HepG2 (cell line): ENCODE results near the gene SLCO3A1. TPM values are rescaled to one million over a fixed set of nuclear protein-coding genes. Genes with fewer than 3 reads are reported as not detected.

ENCODE experiments used
- ATAC-seq: fragments of 200-7000 bp; cut with Tn5 transposase; 3 replicates; pipeline ENCODE4 v1.9.1; 2020; ENCODE audit warnings: mild to moderate bottlenecking, moderate library complexity
- BruUV-seq: library from RNA; stranded (reverse); fragments of 400-500 nt; replicated peaks from 2 replicates; lab custom pipeline; 2021; lab: Mats Ljungman, UMichigan
- CTCF ChIA-PET: fragments of 300-600 bp; formaldehyde crosslinking; extraction: SDS; loops from one replicate; lab custom pipeline; 2021; ENCODE audit warnings: low total read pairs, inconsistent platforms, low intra/inter-chr PET ratio; lab: Yijun Ruan, JAX
- POLR2A ChIA-PET: fragments of 350-600 bp; sonication (Branson Sonifier 250); formaldehyde crosslinking; loops from one replicate; lab custom pipeline; 2020; ENCODE audit warnings: antibody characterized with exemption, inconsistent platforms; lab: Yijun Ruan, JAX
- DNase-seq: peaks from one replicate; pipeline ENCODE4 v3.0.0-alpha.2; 2015; ENCODE audit warnings: low spot score
- FAIRE-seq: peaks from 3 replicates; lab custom pipeline; 2011; peaks lifted over from hg19 to GRCh38; lab: Jason Lieb, UNC
- H2AFZ ChIP-seq: one replicate; pipeline ENCODE4 v1.6.1; 2011; ENCODE audit warnings: low read length, inconsistent platforms
- H3K27ac ChIP-seq: fragments of 300-600 bp; 3 replicates; pipeline ENCODE4 v1.8.0; 2011; ENCODE audit warnings: mixed run types, mild to moderate bottlenecking, mixed read lengths, low read length, inconsistent platforms; ENCODE audit not compliant: insufficient read depth; ENCODE audit errors: extremely low read length
- H3K27me3 ChIP-seq, 2 experiments: fragments of 200-600 bp in 1 of 2; 2 replicates in 1 of 2; 3 replicates in 1 of 2; pipeline versions ENCODE4 v1.6.0 to v1.8.0; 2011; ENCODE audit warnings: low read length in 2 of 2, mild to moderate bottlenecking in 2 of 2, moderate library complexity in 2 of 2, inconsistent platforms in 1 of 2; ENCODE audit not compliant: insufficient read depth in 2 of 2, control insufficient read depth in 1 of 2
- H3K36me3 ChIP-seq, 2 experiments: fragments of 200-600 bp in 1 of 2; replicated peaks in 1 of 2; 2 replicates in 1 of 2; 3 replicates in 1 of 2; pipeline versions ENCODE4 v1.5.1 to v1.8.0; 2011; ENCODE audit warnings: low read length in 2 of 2, inconsistent platforms in 1 of 2; ENCODE audit not compliant: insufficient read depth in 2 of 2, control insufficient read depth in 1 of 2
- H3K4me1 ChIP-seq: 2 replicates; pipeline ENCODE4 v1.5.1; 2012; ENCODE audit warnings: low read length, inconsistent platforms; ENCODE audit not compliant: insufficient read depth
- H3K4me2 ChIP-seq: 2 replicates; pipeline ENCODE4 v1.6.0; 2011; ENCODE audit warnings: low read depth, low read length, inconsistent platforms
- H3K4me3 ChIP-seq, 3 experiments: fragments of 200-600 bp in 1 of 3; sonication (generic), shearing (Covaris generic) in 1 of 3; replicated peaks in 1 of 3; 2 replicates each; pipeline ENCODE4 v1.5.1; 2011 to 2016; ENCODE audit warnings: low read length in 3 of 3, inconsistent platforms in 2 of 3, low read depth in 2 of 3, mild to moderate bottlenecking in 2 of 3, control low read depth in 1 of 3, mixed read lengths in 1 of 3; ENCODE audit not compliant: insufficient read depth in 1 of 3
- H3K79me2 ChIP-seq: one replicate; pipeline ENCODE4 v1.6.1; 2011; ENCODE audit warnings: low read length, inconsistent platforms; ENCODE audit not compliant: insufficient read depth
- H3K9ac ChIP-seq: 2 replicates; pipeline ENCODE4 v1.6.0; 2011; ENCODE audit warnings: mild to moderate bottlenecking, low read depth, low read length, inconsistent platforms; ENCODE audit not compliant: insufficient read depth
- H3K9me3 ChIP-seq: 2 replicates; pipeline ENCODE4 v1.5.1; 2012; ENCODE audit warnings: mild to moderate bottlenecking, low read length
- H4K20me1 ChIP-seq: 2 replicates; pipeline ENCODE4 v1.6.0; 2011; ENCODE audit warnings: inconsistent platforms, mild to moderate bottlenecking, low read length, moderate library complexity; ENCODE audit not compliant: insufficient read depth
- ATF2 ChIP-seq: sonication (generic); formaldehyde crosslinking; IDR thresholded peaks from 2 replicates; pipeline ENCODE4 v1.4.0; 2020; ENCODE audit warnings: missing genetic modification reagents
- CAMTA2 ChIP-seq: sonication (generic); formaldehyde crosslinking; IDR thresholded peaks from 2 replicates; pipeline ENCODE4 v1.4.0; 2020; ENCODE audit warnings: mild to moderate bottlenecking, missing genetic modification reagents, borderline replicate concordance
- CHD2 ChIP-seq: IDR thresholded peaks from 2 replicates; pipeline ENCODE4 v1.6.1; 2011; ENCODE audit warnings: low read depth, low read length, improper control_type of control experiment
- DMAP1 ChIP-seq: IDR thresholded peaks from 2 replicates; pipeline ENCODE4 v1.6.1; 2016
- MTA3 ChIP-seq: sonication (generic); formaldehyde crosslinking; IDR thresholded peaks from 2 replicates; pipeline ENCODE4 v1.4.0; 2020; ENCODE audit warnings: missing genetic modification reagents
- NCOA1 ChIP-seq: sonication (generic); formaldehyde crosslinking; IDR thresholded peaks from 2 replicates; pipeline ENCODE4 v1.9.0; 2021; ENCODE audit warnings: missing genetic modification reagents
- TBX3 ChIP-seq: fragments of 450-650 bp; IDR thresholded peaks from 2 replicates; pipeline ENCODE4 v1.6.1; 2017; ENCODE audit warnings: antibody characterized with exemption, mild to moderate bottlenecking, inconsistent platforms, borderline replicate concordance
- U2AF1 ChIP-seq: fragments of 200-400 bp; formaldehyde crosslinking; optimal IDR thresholded peaks from 2 replicates; pipeline ENCODE3; 2017; ENCODE audit warnings: mild to moderate bottlenecking, low read depth, low read length
- ZFP36L2 ChIP-seq: sonication (generic); formaldehyde crosslinking; IDR thresholded peaks from 2 replicates; pipeline ENCODE4 v1.4.0; 2020; ENCODE audit warnings: missing genetic modification reagents
- ZKSCAN8 ChIP-seq: IDR thresholded peaks from 2 replicates; pipeline ENCODE4 v1.6.1; 2016; ENCODE audit warnings: borderline replicate concordance, missing genetic modification reagents, missing compliant biosample characterization
- ZNF17 ChIP-seq: sonication (generic); formaldehyde crosslinking; IDR thresholded peaks from 2 replicates; pipeline ENCODE4 v1.5.0; 2020; ENCODE audit warnings: mild to moderate bottlenecking, missing genetic modification reagents
- ZNF207 ChIP-seq: fragments of 450-650 bp; IDR thresholded peaks from 2 replicates; pipeline ENCODE4 v1.6.1; 2016; ENCODE audit warnings: antibody characterized with exemption, borderline replicate concordance
- ZNF24 ChIP-seq: fragments of 450-650 bp; IDR thresholded peaks from 2 replicates; pipeline ENCODE4 v1.6.1; 2017; ENCODE audit warnings: antibody characterized with exemption, mild to moderate bottlenecking
- ZNF33B ChIP-seq: sonication (generic); formaldehyde crosslinking; IDR thresholded peaks from 2 replicates; pipeline ENCODE4 v1.5.1; 2020; ENCODE audit warnings: mild to moderate bottlenecking, missing genetic modification reagents
- ZNF670 ChIP-seq: sonication (generic); formaldehyde crosslinking; IDR thresholded peaks from 2 replicates; pipeline ENCODE4 v1.8.0; 2022; ENCODE audit warnings: mild to moderate bottlenecking, missing genetic modification reagents, borderline replicate concordance
- ZSCAN25 ChIP-seq: sonication (generic); formaldehyde crosslinking; IDR thresholded peaks from 2 replicates; pipeline ENCODE4 v1.8.0; 2022; ENCODE audit warnings: mild to moderate bottlenecking, missing genetic modification reagents
- in situ Hi-C: cut with HindIII; loops from 2 replicates; pipeline ENCODE4 v1.10.0; 2017; ENCODE audit warnings: low pct_unique_long_range_greater_than_20kb; ENCODE audit not compliant: extremely low pct_ligation_motif_present
- intact Hi-C: fragments of 100-400 bp; cut with micrococcal nuclease; formaldehyde crosslinking; loops from one replicate; pipeline ENCODE4 v1.10.0; 2022; ENCODE audit not compliant: unreplicated experiment
- polyA plus RNA-seq, 8 experiments: library from polyadenylated mRNA; depleted of rRNA in 3 of 8; stranded (reverse) in 7 of 8; unstranded in 1 of 8; fragments of >200 nt; fragmentation: Illumina TruSeq in 4 of 8; extraction: Trizol in 4 of 8; gene quantifications; 2 replicates each; pipeline versions ENCODE4 v1.2.1 to v1.2.3, GENCODE V29; 2011 to 2016; ENCODE audit warnings: low read depth in 4 of 8, missing spikeins in 1 of 8, mixed read lengths in 1 of 8; ENCODE audit not compliant: insufficient read depth in 1 of 8
- total RNA-seq, 5 experiments: library from RNA; depleted of rRNA; stranded (reverse); fragments of >200 nt; fragmentation: Illumina TruSeq; extraction: Trizol; gene quantifications; 2 replicates each; pipeline ENCODE4 v1.2.3, GENCODE V29; 2016; ENCODE audit warnings: low read depth in 1 of 5
- TF ChIP-seq, protein P1 (sequence below): sonication (generic); formaldehyde crosslinking; IDR thresholded peaks from 2 replicates; pipeline ENCODE4; 2020; ENCODE audit warnings: missing genetic modification reagents, mild to moderate bottlenecking, borderline replicate concordance

Gene SLCO3A1
- total and polyA plus RNA-seq, 2 of the 13 experiments (the other 11 are each of a cell fraction or from before 2014, with no cell fraction given): 0.02 TPM; not detected in 1

- DNase-seq (no peak), FAIRE-seq (no peak), ATAC-seq (no peak)
- H3K27ac ChIP-seq: no peak overlapping the region
- H3K27me3 ChIP-seq: peaks cover 0 to 15% of the 10 kb centered on the region in 2 experiments; a peak in 1 of 5 replicates
- H3K79me2 ChIP-seq: no peaks in the 10 kb centered on the region
- intact Hi-C loops: no loop called here
- no peak overlapping the region for H3K4me2 ChIP-seq
- TF ChIP-seq DMAP1 (CRISPR knock-in tag): no peak
- TF ChIP-seq, protein P1, sequence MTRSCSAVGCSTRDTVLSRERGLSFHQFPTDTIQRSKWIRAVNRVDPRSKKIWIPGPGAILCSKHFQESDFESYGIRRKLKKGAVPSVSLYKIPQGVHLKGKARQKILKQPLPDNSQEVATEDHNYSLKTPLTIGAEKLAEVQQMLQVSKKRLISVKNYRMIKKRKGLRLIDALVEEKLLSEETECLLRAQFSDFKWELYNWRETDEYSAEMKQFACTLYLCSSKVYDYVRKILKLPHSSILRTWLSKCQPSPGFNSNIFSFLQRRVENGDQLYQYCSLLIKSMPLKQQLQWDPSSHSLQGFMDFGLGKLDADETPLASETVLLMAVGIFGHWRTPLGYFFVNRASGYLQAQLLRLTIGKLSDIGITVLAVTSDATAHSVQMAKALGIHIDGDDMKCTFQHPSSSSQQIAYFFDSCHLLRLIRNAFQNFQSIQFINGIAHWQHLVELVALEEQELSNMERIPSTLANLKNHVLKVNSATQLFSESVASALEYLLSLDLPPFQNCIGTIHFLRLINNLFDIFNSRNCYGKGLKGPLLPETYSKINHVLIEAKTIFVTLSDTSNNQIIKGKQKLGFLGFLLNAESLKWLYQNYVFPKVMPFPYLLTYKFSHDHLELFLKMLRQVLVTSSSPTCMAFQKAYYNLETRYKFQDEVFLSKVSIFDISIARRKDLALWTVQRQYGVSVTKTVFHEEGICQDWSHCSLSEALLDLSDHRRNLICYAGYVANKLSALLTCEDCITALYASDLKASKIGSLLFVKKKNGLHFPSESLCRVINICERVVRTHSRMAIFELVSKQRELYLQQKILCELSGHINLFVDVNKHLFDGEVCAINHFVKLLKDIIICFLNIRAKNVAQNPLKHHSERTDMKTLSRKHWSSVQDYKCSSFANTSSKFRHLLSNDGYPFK (CRISPR knock-in tag): no peak
- TF ChIP-seq ZKSCAN8 (CRISPR knock-in tag): no peak
- TF ChIP-seq ZFP36L2 (CRISPR knock-in tag): no peak
- TF ChIP-seq ZSCAN25: no peak
- no peak for TF ChIP-seq MTA3 (CRISPR knock-in tag)
- no peak for TF ChIP-seq CAMTA2 (CRISPR knock-in tag)
- TF ChIP-seq ZNF207: no peak
- TF ChIP-seq ZNF670 (CRISPR knock-in tag): no peak
- TF ChIP-seq ATF2 (CRISPR knock-in tag): no peak
- TF ChIP-seq TBX3: no peak
- no peak for TF ChIP-seq CHD2
- no peak for TF ChIP-seq NCOA1 (CRISPR knock-in tag)
- no peak for TF ChIP-seq ZNF17 (CRISPR knock-in tag)
- no peak for TF ChIP-seq ZNF33B
- no peak for TF ChIP-seq U2AF1
- TF ChIP-seq ZNF24: no peak
- H3K9ac ChIP-seq: no peak overlapping the region
- no TSS peak for BruUV-seq
- no peak overlapping the region for H2AFZ ChIP-seq
- ChIA-PET CTCF (no interaction called here), POLR2A (no interaction called here)
- no peaks in the 10 kb centered on the region for H3K4me1 ChIP-seq
- in situ Hi-C loops: no loop called here
- H3K4me3 ChIP-seq: no peak overlapping the region
- H3K36me3 ChIP-seq: no peaks in the 10 kb centered on the region
- no peaks in the 10 kb centered on the region for H4K20me1 ChIP-seq
- H3K9me3 ChIP-seq: no peaks in the 10 kb centered on the region
Measured at GRCh38 chr15:92121047-92121446, 267.5 kb downstream of the SLCO3A1 start.
